Stimulated activated CD4-positive, alpha-beta T cell treated with anti-CD3 and anti-CD28 coated beads, Interleukin-4, amount 100 ng/mL, for 4 hours (primary cell): Measurements from ENCODE around the gene RASIP1.
"Not testable (repeated sequence)": the region's sequence is repeated elsewhere in the genome, so short reads cannot be mapped to it uniquely, and the experiment has no call there.

Source experiments
- DNase-seq, 2 experiments: peaks; one replicate each; pipeline ENCODE4 v3.0.0-alpha.2; 2020

RASIP1 gene

GRCh38 chr19:48703316-48703715 is 37.1 kb downstream of the RASIP1 start:
- DNase-seq: no peak

- no peak for DNase-seq
These were observed 37.7 kb downstream of the RASIP1 start for GRCh38 chr19:48702701-48703100.

GRCh38 chr19:48698046-48698445 is 42.4 kb downstream of the RASIP1 start:
- no peak for DNase-seq

GRCh38 chr19:48696353-48697010 is 43.9 kb downstream of the RASIP1 start:
- no peak for DNase-seq

- no peak for DNase-seq
These were observed 44.6 kb downstream of the RASIP1 start, which contains the start of gene FUT2 for GRCh38 chr19:48695743-48696352. FUT2 (plus strand) TSS chr19:48695971; CDS start chr19:48702957, 6,986 bp downstream.

- not testable (repeated sequence) for DNase-seq
These were observed 46.8 kb downstream of the RASIP1 start for GRCh38 chr19:48693629-48694028.

- DNase-seq: no peak
These were observed 51.0 kb downstream of the RASIP1 start for GRCh38 chr19:48689449-48689848.

- no peak for DNase-seq
These were observed 52.6 kb downstream of the RASIP1 start for GRCh38 chr19:48687776-48688175.

GRCh38 chr19:48686637-48687036 is 53.8 kb downstream of the RASIP1 start:
- not testable (repeated sequence) for DNase-seq

GRCh38 chr19:48686088-48686487 is 54.3 kb downstream of the RASIP1 start:
- no peak for DNase-seq

- no peak for DNase-seq
These were observed 54.8 kb downstream of the RASIP1 start for GRCh38 chr19:48685583-48685982.

- DNase-seq: peak; percentile 23 to 37
These were observed 57.1 kb downstream of the RASIP1 start for GRCh38 chr19:48683349-48683748.

GRCh38 chr19:48681127-48681470 is 59.3 kb downstream of the RASIP1 start:
- DNase-seq: no peak

- no peak for DNase-seq
These were observed 59.8 kb downstream of the RASIP1 start for GRCh38 chr19:48680436-48681126.

GRCh38 chr19:48680006-48680405 is 60.4 kb downstream of the RASIP1 start:
- not testable (repeated sequence) for DNase-seq

- no peak for DNase-seq
These were observed 62.2 kb downstream of the RASIP1 start for GRCh38 chr19:48678201-48678600.

GRCh38 chr19:48676887-48677286 is 63.5 kb downstream of the RASIP1 start:
- no peak for DNase-seq

- no peak for DNase-seq
These were observed 63.9 kb downstream of the RASIP1 start for GRCh38 chr19:48676487-48676886.

GRCh38 chr19:48674921-48675824 is 65.2 kb downstream of the RASIP1 start:
- peak; percentile 58 to 67 for DNase-seq

GRCh38 chr19:48674216-48674809 is 66.1 kb downstream of the RASIP1 start:
- DNase-seq: no peak

- no peak for DNase-seq
These were observed 66.8 kb downstream of the RASIP1 start for GRCh38 chr19:48673436-48674100.

GRCh38 chr19:48672994-48673393 is 67.4 kb downstream of the RASIP1 start, which contains the start of gene NTN5:
NTN5 (minus strand) TSS chr19:48673017; CDS start chr19:48670986, 2,031 bp downstream.
- DNase-seq: no peak
